Vagina (tissue), 2 donors: ENCODE data around the gene BAMBI. TPM values are rescaled to one million over a fixed set of nuclear protein-coding genes. Genes with fewer than 3 reads are reported as not detected.

Experiments
- DNase-seq, 2 donors: peaks; one replicate each; pipeline ENCODE4 v3.0.0-alpha.2; 2017; ENCODE audit errors: extremely low spot score in 2 of 2
- H3K27ac ChIP-seq: fragments of 200-600 bp; sonication (generic); one replicate; pipeline ENCODE4 v1.5.1; 2019
- H3K27me3 ChIP-seq: fragments of 200-600 bp; sonication (generic); one replicate; pipeline ENCODE4 v1.5.1; 2019
- H3K36me3 ChIP-seq, 2 donors: fragments of 200-600 bp; sonication (generic); one replicate each; pipeline ENCODE4 v1.5.1; 2017 to 2019
- H3K4me1 ChIP-seq: fragments of 200-600 bp; sonication (generic); one replicate; pipeline ENCODE4 v1.5.1; 2019
- H3K4me3 ChIP-seq, 2 donors: fragments of 200-600 bp; sonication (generic); 1 replicate in 1 of 2; 2 replicates in 1 of 2; pipeline ENCODE4 v1.5.1; 2016 to 2019
- H3K9me3 ChIP-seq: fragments of 200-600 bp; sonication (generic); one replicate; pipeline ENCODE4 v1.5.1; 2019
- CTCF ChIP-seq, 3 experiments: fragments of 450-650 bp in 2 of 3; fragments of 200-600 bp in 1 of 3; sonication (generic) in 1 of 3; IDR thresholded peaks; one replicate each; pipeline ENCODE4 v1.5.1; 2017 to 2019; ENCODE audit warnings: antibody characterized with exemption in 3 of 3, mild to moderate bottlenecking in 2 of 3, moderate library complexity in 2 of 3
- POLR2A ChIP-seq, 2 donors: fragments of 450-650 bp; IDR thresholded peaks; one replicate each; pipeline ENCODE4 v1.6.1; 2017; ENCODE audit warnings: antibody characterized with exemption in 2 of 2, mild to moderate bottlenecking in 2 of 2, moderate library complexity in 2 of 2
- POLR2AphosphoS5 ChIP-seq, 2 donors: sonication (generic); formaldehyde crosslinking; IDR thresholded peaks; one replicate each; pipeline ENCODE4 v1.9.0; 2017; ENCODE audit warnings: antibody characterized with exemption in 2 of 2, mild to moderate bottlenecking in 2 of 2, low read depth in 1 of 2; ENCODE audit not compliant: insufficient read depth in 1 of 2
- intact Hi-C: fragments of 100-400 bp; cut with DNase I; formaldehyde crosslinking; loops from one replicate; pipeline ENCODE4 v1.15.1; 2023
- total RNA-seq: library from RNA; depleted of rRNA; stranded (reverse); fragments of >200 nt; gene quantifications from one replicate; pipeline ENCODE4 v1.2.3, GENCODE V29; 2016

The BAMBI gene
- total RNA-seq, 1 donor from 2014 or later: 10.8 TPM

- Histone ChIP-seq H3K27me3 (no peaks in the 10 kb centered on the region), H3K4me3 (peak overlapping the region; percentile 53 to 67), H3K27ac (no peak overlapping the region), H3K9me3 (no peaks in the 10 kb centered on the region), H3K36me3 (no peaks in the 10 kb centered on the region), H3K4me1 (peaks cover 25% of the 10 kb centered on the region)
- TF ChIP-seq POLR2AphosphoS5 (IDR thresholded peaks at IDR 0.05; ENCODE audit: insufficient read depth in 1 of 2, low read depth in 1 of 2): no peak
- TF ChIP-seq POLR2A (IDR thresholded peaks at IDR 0.05): no peak
- TF ChIP-seq CTCF (IDR thresholded peaks at IDR 0.05): no peak
- intact Hi-C loops: loop anchor here (5.0 to 10.0 kb wide), 2 partner anchors 131 to 308 kb away; no protein-coding TSS in a partner anchor
- DNase-seq: peak in 1 of 2 donors; percentile 72
Measured at GRCh38 chr10:28676326-28676967, 874 bp upstream of the BAMBI start.

GRCh38 chr10:28677888-28678686 lies 766 bp downstream of the BAMBI start:
- H3K27ac ChIP-seq: peak overlapping the region; percentile 75
- peak overlapping the region; percentile 53 to 67 for H3K4me3 ChIP-seq
- intact Hi-C loops: loop anchor here (5.0 to 10.0 kb wide), 2 partner anchors 129 to 307 kb away; no protein-coding TSS in a partner anchor
- no peak for DNase-seq
- TF ChIP-seq POLR2A (IDR thresholded peaks at IDR 0.05): no peak
- peak in 1 of 2 donors; percentile 9 for TF ChIP-seq POLR2AphosphoS5 (IDR thresholded peaks at IDR 0.05; ENCODE audit: insufficient read depth in 1 of 2, low read depth in 1 of 2)
- H3K36me3 ChIP-seq: no peaks in the 10 kb centered on the region
- peaks cover 25% of the 10 kb centered on the region for H3K4me1 ChIP-seq
- H3K9me3 ChIP-seq: no peaks in the 10 kb centered on the region
- no peaks in the 10 kb centered on the region for H3K27me3 ChIP-seq

- TF ChIP-seq CTCF (IDR thresholded peaks at IDR 0.05) (no peak), POLR2A (IDR thresholded peaks at IDR 0.05) (no peak), POLR2AphosphoS5 (IDR thresholded peaks at IDR 0.05; ENCODE audit: insufficient read depth in 1 of 2, low read depth in 1 of 2) (no peak)
- Histone ChIP-seq H3K9me3 (no peaks in the 10 kb centered on the region), H3K27ac (no peak overlapping the region), H3K4me1 (peaks cover 25% of the 10 kb centered on the region), H3K4me3 (peak overlapping the region; percentile 53 to 67), H3K27me3 (no peaks in the 10 kb centered on the region), H3K36me3 (no peaks in the 10 kb centered on the region)
- DNase-seq: peak in 1 of 2 donors; percentile 34
- intact Hi-C loops: loop anchor here (5.0 to 10.0 kb wide), 2 partner anchors 128 to 306 kb away; no protein-coding TSS in a partner anchor
Measured at GRCh38 chr10:28678687-28679457, 1.6 kb downstream of the BAMBI start.

DNA sequence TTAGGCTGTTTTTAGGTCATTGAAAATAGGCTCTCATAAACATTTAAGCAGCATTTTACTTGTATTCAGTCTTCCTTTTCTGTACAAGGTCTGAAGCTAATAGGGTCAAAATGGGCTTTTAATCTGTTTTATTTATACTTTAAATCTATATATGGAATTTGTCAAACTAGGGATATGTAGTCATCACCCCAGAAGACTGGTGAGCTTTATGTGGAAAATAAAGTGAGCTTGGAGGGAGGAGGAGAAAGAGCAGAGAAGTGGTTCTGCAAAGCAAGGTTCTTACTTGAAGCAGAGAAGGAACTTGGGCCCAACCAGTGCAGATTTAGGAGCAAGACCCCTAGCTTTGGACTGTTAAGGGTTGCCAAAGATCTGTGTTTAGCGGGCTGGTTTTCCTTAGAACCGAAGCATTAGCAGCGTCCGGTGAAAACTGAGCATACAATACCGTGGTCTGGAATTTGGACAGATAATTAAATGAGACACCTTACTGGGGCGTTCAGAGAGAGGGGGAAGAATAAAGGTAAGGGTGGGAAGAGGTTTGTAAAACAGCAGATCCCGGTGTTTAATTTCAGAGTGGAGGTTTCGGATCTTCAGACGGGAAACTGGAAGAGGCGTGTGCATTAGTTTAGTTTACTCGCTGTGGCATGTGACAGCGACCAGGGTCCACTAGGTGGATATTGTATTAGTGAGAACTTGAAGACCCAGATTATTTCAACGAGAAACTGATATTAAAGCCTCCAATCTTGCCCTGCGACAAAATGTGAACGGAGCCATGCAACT lies 2.4 kb downstream of the BAMBI start:
- Histone ChIP-seq H3K4me3 (peak overlapping the region; percentile 53 to 67), H3K27me3 (no peaks in the 10 kb centered on the region), H3K9me3 (no peaks in the 10 kb centered on the region), H3K4me1 (peaks cover 25% of the 10 kb centered on the region), H3K27ac (no peak overlapping the region), H3K36me3 (no peaks in the 10 kb centered on the region)
- peak in 1 of 2 donors; percentile 12 for DNase-seq
- TF ChIP-seq POLR2AphosphoS5 (IDR thresholded peaks at IDR 0.05; ENCODE audit: insufficient read depth in 1 of 2, low read depth in 1 of 2) (no peak), POLR2A (IDR thresholded peaks at IDR 0.05) (no peak), CTCF (IDR thresholded peaks at IDR 0.05) (no peak)
- intact Hi-C loops: loop anchor here (5.0 to 10.0 kb wide), 2 partner anchors 128 to 305 kb away; no protein-coding TSS in a partner anchor
